GM19351 (cell line): ENCODE results near the gene HAUS6.
"Not testable (repeated sequence)": the region's sequence is repeated elsewhere in the genome, so short reads cannot be mapped to it uniquely, and the experiment has no call there.

Experiments
- ATAC-seq: cut with Tn5 transposase; IDR thresholded peaks from one replicate; pipeline ENCODE4 v1.9.1; 2021; ENCODE audit warnings: mild to moderate bottlenecking, moderate library complexity; ENCODE audit not compliant: unreplicated experiment

The HAUS6 gene

GRCh38 chr9:19119246-19119645 is 16.5 kb upstream of the HAUS6 start:
- ATAC-seq = no peak

DNA sequence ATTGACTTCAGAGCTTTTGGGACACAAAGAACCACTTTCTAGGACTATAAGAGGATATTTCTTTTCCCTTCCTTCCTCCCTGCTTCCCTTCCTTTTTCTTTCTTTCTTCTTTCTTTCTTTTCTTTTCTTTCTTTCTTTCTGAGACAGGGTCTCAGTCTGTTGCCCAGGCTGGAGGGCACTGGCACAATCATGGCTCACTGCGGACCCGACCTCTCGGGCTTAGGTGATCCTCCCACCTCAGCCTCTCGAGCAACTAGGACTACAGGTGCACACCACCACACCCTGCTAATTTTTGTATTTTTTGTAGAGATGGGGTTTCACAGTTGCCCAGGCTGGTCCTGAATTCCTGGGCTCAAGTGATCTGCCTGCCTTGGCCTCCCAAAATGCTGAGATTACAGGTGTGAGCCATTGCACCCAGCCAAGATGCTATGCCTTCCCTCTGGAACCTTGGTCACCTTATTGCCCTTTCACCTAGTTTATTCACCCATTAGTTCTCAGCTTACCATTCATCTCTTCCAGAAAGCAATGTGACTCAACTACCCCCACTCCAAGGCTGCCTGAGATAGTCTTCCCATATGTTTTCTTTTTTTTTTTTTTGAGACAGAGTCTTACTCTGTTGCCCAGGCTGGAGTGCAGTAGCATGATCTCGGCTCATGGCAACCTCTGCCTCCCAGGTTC is 14.5 kb upstream of the HAUS6 start:
- no peak for ATAC-seq

DNA sequence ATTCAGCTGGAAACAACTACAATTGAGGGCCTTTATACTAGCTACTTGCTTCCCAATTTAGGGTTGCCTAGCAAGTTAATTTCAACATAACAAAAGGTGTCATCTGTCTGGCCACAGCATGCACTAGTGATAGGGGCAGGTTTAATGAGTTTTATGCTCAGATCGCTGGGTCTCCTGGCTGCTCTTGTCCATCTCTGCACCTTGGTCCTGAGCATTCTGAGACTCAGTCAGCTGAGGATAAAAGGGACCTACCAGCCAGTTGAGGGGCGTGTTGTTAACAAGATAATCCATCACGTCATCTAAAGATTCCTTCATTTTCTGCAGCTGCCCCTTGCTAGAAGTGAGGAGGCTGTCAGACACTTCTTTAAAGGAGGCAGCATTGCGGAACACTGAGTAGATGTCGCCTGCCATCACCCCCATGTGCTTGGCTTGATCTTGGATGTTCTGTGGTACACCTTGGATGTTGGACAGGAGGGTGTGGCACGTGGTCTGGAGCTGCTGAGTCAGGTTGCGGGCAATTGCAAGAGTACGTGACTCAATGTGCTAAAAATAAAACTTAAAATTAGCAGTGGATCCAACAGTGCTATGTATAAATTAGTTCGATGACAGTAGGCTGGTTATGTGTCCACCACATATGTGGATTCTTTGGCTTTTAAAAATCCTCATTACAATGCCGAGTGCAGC is 13.5 kb upstream of the HAUS6 start:
- ATAC-seq = no peak

DNA sequence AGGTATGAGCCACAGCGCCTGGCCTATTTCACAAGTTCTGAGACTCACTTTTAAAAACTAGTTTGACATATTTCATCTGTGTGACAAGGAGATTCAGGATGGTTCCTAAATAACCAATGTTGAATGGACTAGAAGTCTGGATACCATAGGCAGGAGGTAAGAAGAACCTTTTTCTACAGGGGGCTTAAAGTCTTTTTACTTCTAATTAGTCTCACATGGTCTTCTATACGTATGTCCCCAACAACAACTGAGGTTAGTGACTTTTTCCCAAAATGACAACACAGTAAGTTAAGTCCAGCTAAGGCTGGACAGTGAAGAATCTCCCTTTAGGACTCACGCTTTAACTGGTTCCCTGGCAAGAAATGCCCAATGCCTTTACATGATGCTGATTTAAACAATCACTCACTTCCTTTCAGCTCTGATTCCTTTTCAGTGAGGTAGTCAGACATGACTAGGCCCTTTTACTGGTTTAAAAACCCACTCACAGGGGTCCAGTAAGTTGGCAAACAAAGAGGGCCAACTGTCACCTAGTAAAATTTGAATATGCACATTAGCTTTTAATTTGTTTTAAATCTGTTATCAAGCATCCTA is 12.1 kb upstream of the HAUS6 start:
- no peak for ATAC-seq

DNA sequence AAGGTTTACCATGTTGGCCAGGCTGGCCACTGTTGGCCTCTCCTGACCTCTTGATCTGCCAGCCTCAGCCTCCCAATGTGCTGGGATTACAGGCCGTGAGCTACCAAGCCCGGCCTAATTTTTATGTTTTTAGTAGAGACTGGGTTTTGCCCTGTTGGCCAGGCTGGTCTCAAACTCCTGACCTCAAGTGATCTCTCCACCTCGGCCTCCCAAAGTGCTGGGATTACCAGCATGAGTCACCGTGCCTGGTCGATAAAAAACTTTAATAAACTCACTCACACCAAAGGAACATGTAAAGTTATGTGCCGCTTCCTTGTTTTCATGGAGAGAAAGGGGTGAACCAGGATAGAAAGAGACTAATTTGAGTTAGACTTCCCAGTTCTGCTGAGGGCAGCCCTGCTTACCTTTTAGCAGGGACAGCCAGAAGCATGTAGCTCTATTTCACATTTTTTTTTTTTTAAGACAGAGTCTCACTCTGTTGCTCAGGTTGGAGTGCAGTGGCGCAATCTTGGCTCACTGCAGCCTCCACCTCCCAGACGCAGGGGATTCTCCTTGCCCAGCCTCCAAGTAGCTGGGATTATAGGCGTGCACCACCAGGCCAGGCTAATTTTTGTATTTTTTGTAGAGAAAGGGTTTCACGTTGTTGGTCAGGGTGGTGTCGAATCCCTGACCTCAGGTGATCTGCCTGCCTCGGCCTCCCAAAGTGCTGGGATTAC is 11.4 kb upstream of the HAUS6 start:
- ATAC-seq = no peak

- ATAC-seq = not testable (repeated sequence)
Measured at GRCh38 chr9:19113064-19113611, 10.4 kb upstream of the HAUS6 start.

DNA sequence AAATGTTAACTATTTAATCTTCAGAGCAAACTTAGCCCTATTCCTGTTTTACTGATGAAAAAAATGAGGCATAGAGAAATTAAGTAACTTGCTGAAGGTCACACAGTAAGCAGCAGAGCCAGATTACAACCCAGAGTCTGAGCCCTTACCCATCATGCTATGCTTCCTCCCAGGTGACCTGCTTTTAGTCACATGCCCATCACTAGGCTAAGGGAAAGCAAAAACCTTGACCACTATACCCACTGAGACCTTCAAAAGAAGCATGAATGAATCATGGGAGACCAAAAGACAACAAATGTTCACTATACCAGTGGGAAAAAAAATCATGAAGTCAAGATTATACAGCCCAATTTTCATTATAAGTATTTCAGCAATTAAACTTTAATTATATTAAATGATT is 5.3 kb upstream of the HAUS6 start:
- ATAC-seq = no peak

DNA sequence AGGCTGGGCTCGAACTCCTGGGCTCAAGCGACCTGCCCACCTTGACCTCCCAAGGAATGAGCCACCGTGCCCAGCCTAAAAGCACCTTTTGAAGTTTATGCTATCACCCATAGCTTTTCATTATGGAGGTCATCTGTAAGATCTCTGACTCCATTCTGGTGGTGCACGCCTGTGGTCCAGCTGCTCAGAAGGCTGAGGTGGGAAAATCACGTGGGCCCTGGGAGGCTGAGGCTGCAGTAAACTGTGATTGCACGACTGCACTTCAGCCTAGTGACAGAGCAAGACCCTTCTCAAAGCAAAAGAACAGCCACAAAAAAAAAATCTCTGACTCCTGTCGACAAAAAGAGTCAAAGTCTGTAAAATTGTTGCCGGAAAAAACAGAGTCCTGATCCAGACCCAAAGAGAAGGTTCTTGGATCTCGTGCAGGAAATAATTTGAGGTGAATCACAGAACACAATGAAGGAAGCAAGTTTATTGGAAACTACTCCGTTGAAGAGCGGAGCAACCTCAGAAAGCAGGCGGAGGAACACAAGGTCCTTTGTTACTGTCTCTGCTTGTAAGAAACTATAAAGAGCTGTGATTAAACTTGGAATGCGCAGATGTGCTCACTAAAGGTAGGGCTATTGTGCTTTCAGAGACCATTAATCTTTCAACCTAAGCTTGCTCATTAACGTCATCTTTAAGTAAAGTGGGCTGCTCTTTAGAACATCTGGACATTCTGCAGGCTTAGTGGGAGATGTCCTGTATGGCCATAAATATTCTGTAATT is 2.0 kb upstream of the HAUS6 start:
- no peak for ATAC-seq

DNA sequence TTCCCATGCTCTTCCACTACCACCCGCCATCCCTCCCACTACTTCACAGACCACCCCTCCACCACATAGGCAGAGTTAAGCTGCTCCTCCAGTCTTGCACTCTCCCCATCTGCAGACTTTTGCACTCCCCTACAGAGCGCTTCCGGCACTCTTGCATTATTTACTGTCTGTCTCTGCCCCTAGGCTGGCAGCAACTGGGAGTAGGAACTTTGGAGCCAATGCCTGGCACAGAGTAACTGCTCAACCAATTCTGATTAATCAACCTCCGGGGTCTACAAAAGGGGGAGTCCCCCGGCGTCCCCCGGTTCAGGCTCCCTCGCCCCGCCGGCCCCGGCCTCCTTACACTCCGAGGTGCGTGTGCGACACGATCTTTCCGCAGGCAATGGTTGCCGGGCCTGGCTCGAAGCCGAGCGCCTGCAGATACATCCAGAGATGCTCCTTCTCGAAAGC is 498 bp downstream of the HAUS6 start:
- peak; percentile 41 for ATAC-seq

GRCh38 chr9:19101203-19101602 is 1.5 kb downstream of the HAUS6 start:
- ATAC-seq = no peak

DNA sequence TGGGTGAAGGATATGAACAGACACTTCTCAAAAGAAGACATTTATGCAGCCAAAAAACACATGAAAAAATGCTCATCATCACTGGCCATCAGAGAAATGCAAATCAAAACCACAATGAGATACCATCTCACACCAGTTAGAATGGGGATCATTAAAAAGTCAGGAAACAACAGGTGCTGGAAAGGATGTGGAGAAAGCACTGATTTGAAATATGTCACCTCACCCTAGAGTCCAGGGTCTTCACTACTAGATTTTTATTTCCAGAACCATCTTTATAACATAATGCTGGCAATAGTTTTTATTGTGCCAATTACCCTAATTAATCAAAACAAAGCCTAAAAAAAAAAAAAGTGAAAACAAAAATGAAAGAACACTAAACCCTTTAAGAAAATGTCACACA is 5.3 kb downstream of the HAUS6 start:
- ATAC-seq = not testable (repeated sequence)

DNA sequence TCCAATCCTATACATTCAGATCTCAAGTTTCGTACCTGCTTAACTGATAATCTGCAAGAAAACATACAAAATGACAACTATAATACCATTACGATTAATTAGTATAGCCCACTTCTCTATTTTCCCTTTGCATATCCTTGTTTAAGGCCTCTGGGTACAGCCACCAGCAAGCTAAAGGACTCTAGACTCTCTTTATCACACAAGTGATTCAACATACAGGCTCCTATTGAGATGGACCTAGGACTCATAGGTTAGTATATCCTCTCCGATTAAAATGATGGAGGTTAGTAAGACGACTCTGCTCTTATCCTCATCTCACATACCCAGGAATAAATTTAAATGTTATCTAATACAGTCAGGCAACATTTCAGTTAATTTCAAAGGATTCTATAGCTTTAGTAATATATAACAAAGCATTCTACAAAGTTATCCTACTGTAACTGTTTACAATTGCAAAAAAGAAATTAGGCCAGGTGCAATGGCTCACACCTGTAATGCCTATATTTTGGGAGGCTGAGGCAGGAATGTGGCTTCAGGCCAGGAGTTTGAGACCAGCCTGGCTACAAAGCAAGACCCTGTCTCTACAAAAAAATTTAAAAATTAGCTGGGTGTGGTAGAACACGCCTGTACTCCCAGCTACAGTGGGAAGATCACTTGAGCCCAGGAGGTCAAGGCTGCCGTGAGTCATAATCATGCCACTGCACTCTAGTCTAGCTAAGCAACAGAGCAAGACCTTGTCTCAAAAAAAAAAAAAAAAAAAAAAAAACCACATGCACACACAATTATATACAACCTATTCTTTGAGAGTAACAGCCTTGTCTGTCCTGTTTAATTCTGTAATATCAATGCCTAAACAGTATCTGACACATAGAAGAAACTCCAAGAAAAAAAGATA is 15.4 kb downstream of the HAUS6 start:
- ATAC-seq = no peak

- ATAC-seq = no peak
Measured at GRCh38 chr9:19085295-19085694, 17.4 kb downstream of the HAUS6 start.

- no peak for ATAC-seq
Measured at GRCh38 chr9:19074836-19075235, 27.9 kb downstream of the HAUS6 start.

- no peak for ATAC-seq
Measured at GRCh38 chr9:19074229-19074628, 28.5 kb downstream of the HAUS6 start.

DNA sequence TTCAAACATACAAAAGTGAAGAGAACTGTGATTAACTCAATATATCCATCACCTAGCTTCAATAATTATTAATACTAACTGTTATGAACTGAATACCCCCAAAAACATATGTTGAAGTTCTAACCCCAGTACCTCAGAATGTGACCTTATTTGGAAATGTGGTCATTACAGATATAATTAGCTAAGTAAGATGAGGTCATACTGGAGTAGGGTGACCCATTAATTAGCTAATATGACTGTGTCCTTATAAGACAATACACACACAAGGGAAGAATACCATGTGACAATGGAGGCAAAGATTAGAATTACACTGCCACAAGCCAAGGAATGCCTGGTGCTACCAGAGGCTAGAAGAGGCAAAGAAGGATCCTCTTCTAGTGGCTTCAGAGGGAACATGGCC is 45.7 kb downstream of the HAUS6 start:
- ATAC-seq = no peak

- no peak for ATAC-seq
Measured at GRCh38 chr9:19050637-19051591, 51.8 kb downstream of the HAUS6 start.

DNA sequence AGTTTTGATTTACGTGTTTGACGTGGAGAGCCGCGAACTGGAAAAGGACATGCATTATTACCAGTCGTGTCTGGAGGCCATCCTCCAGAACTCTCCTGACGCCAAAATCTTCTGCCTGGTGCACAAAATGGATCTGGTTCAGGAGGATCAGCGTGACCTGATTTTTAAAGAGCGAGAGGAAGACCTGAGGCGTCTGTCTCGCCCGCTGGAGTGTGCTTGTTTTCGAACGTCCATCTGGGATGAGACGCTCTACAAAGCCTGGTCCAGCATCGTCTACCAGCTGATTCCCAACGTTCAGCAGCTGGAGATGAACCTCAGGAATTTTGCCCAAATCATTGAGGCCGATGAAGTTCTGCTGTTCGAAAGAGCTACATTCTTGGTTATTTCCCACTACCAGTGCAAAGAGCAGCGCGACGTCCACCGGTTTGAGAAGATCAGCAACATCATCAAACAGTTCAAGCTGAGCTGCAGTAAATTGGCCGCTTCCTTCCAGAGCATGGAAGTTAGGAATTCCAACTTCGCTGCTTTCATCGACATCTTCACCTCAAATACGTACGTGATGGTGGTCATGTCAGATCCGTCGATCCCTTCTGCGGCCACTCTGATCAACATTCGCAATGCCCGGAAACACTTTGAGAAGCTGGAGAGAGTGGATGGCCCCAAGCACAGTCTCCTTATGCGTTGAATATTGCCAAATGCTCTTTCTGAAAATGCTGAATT is 52.6 kb downstream of the HAUS6 start:
- ATAC-seq = no peak
